Calu3 (cell line): Measurements from ENCODE around the gene PMS2. TPM values are rescaled to one million over a fixed set of nuclear protein-coding genes. Genes with fewer than 3 reads are reported as not detected.
"Not testable (repeated sequence)": the region's sequence is repeated elsewhere in the genome, so short reads cannot be mapped to it uniquely, and the experiment has no call there.

Source experiments
- BruUV-seq: library from RNA; stranded (reverse); fragments of 400-500 nt; replicated peaks from 2 replicates; lab custom pipeline; 2021; lab: Mats Ljungman, UMichigan
- CTCF ChIA-PET: fragments of 300-600 bp; sonication (Branson Sonifier 250); formaldehyde crosslinking; loops from one replicate; lab custom pipeline; 2022; ENCODE audit warnings: antibody characterized with exemption; lab: Charles Lee
- DNase-seq: peaks from one replicate; pipeline ENCODE4 v3.0.0; 2022
- H3K27ac Mint-ChIP-seq: one replicate; pipeline ENCODE4 v1.8.0; 2022; ENCODE audit warnings: mixed read lengths; ENCODE audit not compliant: unreplicated experiment
- H3K27me3 Mint-ChIP-seq: one replicate; pipeline ENCODE4 v1.8.0; 2022; ENCODE audit warnings: mixed read lengths; ENCODE audit not compliant: unreplicated experiment
- H3K36me3 Mint-ChIP-seq: one replicate; pipeline ENCODE4 v1.8.0; 2022; ENCODE audit warnings: mild to moderate bottlenecking, moderate library complexity, mixed read lengths; ENCODE audit not compliant: insufficient read depth, unreplicated experiment
- H3K4me1 Mint-ChIP-seq: one replicate; pipeline ENCODE4 v1.8.0; 2022; ENCODE audit warnings: mild to moderate bottlenecking, low read depth, mixed read lengths; ENCODE audit not compliant: unreplicated experiment
- H3K4me3 Mint-ChIP-seq: one replicate; pipeline ENCODE4 v1.8.0; 2022; ENCODE audit warnings: mild to moderate bottlenecking, low read depth, moderate library complexity, mixed read lengths; ENCODE audit not compliant: unreplicated experiment
- H3K9me3 Mint-ChIP-seq: one replicate; pipeline ENCODE4 v1.8.0; 2022; ENCODE audit warnings: low read depth, mixed read lengths; ENCODE audit not compliant: unreplicated experiment
- intact Hi-C: fragments of 100-400 bp; cut with micrococcal nuclease; formaldehyde crosslinking; loops from one replicate; pipeline ENCODE4 v1.10.0; 2022; ENCODE audit not compliant: unreplicated experiment
- total RNA-seq: library from RNA; stranded (reverse); gene quantifications from 2 replicates; pipeline ENCODE4 v1.2.3, GENCODE V29; 2022

PMS2 gene
- total RNA-seq, 1 experiment from 2014 or later = 32.6 TPM

DNA sequence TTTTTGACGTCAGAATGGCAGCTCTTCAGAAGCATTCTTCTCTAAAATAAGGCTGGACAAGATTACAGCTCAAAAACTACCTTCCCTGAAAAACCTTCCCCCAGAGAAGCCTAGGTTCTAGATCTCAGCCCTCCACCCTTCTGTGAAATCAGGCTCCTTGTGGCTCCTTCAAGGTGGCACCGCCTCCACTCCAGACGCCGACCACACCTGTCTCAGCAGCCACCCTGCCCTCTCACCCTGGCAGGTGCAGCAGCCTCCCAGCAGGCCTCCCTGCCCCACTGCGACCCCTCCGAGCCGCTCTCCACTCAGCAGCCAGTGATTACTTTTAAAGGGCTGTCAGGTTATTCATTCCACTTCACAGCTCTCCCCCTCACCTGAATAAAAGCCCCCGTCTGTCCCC lies 35.3 kb downstream of the PMS2 start:
- H3K27me3 Mint-ChIP-seq, H3K4me3 Mint-ChIP-seq, intact Hi-C loops, BruUV-seq, H3K4me1 Mint-ChIP-seq, H3K36me3 Mint-ChIP-seq, H3K27ac Mint-ChIP-seq, H3K9me3 Mint-ChIP-seq, CTCF ChIA-PET, DNase-seq: not testable (repeated sequence)

DNA sequence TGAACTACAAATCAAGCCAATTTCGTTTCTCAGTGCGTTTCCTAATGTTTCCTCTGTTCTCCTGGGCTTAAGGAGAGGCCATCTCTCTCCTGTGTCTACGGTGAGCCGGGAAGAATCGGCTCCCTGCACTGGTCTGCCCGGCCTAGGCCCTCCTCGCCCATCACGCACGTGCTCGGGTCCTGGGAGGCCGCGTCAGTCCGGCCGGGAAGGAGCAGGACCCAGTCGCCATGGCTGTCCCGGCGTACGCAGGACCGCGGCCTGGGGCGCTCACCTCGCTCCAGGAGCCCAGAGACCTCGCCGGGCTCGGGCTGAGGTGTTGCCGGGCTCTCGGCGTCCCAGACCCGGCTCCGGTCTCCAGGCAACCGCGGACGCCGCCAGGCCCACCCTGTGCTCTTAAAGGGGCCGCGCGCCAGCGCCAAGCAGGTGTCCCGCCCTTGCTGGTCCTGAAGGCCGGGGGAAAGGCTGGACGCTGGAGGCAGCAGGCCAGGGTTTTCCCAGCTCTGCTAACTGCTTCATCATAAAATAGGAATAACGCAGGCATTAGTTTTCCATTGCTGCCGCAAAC lies 38.4 kb downstream of the PMS2 start, which contains the start of gene RSPH10B:
TSS of gene RSPH10B (minus strand) at position 343 of the 565 bp plus-strand sequence. CDS start 3,573 bp downstream, outside the sequence.
- H3K27ac Mint-ChIP-seq, H3K9me3 Mint-ChIP-seq, intact Hi-C loops, H3K27me3 Mint-ChIP-seq, CTCF ChIA-PET, H3K4me1 Mint-ChIP-seq, H3K4me3 Mint-ChIP-seq, BruUV-seq, DNase-seq, H3K36me3 Mint-ChIP-seq: not testable (repeated sequence)

DNA sequence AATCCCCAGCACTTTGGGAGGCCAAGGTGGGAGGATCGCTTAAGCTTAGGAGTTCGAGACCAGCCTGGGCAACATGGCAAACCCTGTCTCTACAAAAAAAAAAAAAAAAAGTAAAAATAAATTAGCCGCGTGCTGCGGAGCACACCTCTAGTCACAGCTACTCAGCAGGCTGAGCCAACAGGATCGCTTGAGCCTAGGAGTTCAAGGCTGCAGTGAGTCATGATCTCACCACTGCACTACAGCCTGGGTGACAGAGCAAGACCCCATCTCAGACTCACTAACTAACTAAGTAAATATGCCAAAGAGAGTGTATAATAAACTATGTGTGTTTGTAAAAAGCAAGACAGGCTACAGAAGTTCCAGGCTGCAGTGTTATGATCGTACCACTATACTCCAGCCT lies 45.0 kb downstream of the PMS2 start:
- H3K36me3 Mint-ChIP-seq, H3K27me3 Mint-ChIP-seq, H3K4me3 Mint-ChIP-seq, BruUV-seq, H3K4me1 Mint-ChIP-seq, intact Hi-C loops, H3K27ac Mint-ChIP-seq, CTCF ChIA-PET, DNase-seq, H3K9me3 Mint-ChIP-seq: not testable (repeated sequence)

DNA sequence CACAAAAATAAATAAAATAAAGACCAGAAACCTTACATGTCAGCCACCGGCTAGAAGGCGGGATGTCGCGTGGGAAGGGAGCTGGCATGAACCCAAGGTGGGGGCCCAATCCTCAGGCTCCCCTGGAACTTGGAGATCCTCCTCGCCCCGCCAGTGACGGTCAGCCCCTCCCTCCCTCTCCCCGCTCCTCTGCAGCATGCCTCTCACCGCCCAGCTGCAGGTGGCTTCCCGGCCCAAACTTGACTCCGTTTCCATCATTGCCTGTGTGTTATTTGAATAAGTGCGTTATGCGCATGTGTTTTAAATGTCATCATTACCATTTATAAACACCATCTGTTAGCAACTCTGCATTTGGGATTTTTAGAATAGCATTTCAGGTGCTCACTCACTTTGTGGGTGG lies 45.6 kb downstream of the PMS2 start:
- H3K9me3 Mint-ChIP-seq, H3K27ac Mint-ChIP-seq, H3K36me3 Mint-ChIP-seq, H3K4me1 Mint-ChIP-seq, intact Hi-C loops, H3K27me3 Mint-ChIP-seq, BruUV-seq, DNase-seq, H3K4me3 Mint-ChIP-seq, CTCF ChIA-PET: not testable (repeated sequence)

DNA sequence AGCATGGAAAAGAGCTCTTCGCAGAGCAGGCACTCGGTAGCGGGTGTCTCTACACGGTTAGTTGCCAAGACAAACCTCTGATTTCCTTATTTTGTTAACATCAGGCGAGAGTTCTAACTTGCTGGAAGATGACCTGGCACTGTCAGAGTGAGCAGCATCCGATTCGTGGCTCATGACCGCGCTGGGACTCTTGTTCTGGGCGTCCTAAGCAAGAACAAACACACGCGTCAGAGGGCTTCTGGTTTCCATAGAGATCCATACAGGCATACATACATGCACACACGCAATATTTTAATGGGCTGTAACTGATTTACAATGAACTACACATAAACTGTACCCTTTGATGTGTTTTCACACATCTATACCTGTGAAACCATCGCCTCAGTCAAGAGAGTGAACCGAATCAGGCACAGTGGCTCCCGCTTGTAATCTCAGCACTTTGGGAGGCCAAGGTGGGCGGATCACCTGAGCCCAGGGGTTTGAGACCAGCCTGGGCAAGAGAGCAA lies 73.9 kb downstream of the PMS2 start:
- intact Hi-C loops, H3K4me1 Mint-ChIP-seq, BruUV-seq, H3K27me3 Mint-ChIP-seq, H3K9me3 Mint-ChIP-seq, CTCF ChIA-PET, H3K27ac Mint-ChIP-seq, DNase-seq, H3K4me3 Mint-ChIP-seq, H3K36me3 Mint-ChIP-seq: not testable (repeated sequence)

DNA sequence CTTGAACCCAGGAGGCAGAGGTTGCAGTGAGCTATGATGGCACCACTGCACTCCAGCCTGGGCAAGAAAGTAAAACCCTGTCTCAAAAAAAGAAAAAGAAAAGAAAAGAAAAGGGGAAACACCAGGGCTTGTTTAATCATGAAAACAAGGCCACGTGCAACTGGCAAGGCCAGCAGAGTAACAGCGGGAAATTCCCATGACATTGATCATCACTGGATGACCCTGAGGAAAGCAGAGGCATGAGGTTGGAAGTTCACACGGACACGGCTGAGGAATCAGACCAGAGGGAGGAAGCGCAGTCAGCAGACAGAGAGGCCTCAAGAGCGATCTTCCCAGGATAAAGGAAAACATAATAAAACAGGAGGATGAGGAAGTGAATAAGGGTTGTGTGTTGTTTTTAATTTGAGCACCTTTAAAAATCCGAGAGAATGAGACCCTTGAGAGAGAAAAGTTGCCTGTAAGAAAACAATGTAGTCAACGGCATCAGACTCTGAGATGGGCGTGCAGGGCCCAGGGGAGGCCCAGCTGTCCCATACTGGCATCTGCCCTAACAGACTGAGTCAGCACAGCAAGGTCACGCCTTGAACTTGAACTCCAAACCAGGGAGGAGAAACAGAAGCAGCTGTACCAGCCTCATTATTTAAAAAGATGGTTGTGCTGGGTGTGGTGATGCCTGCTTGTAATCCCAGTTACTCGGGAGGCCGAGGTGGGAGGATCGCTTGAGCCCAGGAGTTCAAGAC lies 76.8 kb downstream of the PMS2 start:
- H3K27me3 Mint-ChIP-seq, H3K27ac Mint-ChIP-seq, H3K9me3 Mint-ChIP-seq, DNase-seq, BruUV-seq, CTCF ChIA-PET, H3K36me3 Mint-ChIP-seq, H3K4me3 Mint-ChIP-seq, intact Hi-C loops, H3K4me1 Mint-ChIP-seq: not testable (repeated sequence)

DNA sequence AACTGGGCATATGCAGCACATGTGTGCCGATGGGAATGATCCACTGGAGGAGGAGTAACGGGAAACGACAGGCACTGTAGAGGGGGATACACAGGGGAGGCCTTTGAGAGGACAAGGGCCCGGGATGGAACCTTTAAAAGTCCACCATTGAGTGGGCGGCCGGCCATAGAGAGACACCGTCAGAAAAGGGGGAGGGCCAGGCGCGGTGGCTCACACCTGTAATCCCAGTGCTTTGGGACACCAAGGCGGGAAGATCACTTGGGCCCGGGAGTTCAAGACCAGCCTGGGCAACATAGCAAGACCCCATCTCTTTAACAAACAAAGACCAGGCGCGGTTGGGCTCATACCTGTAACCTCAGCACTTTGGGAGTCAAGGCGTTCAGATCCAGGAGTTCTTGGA lies 77.6 kb downstream of the PMS2 start:
- CTCF ChIA-PET, BruUV-seq, H3K4me1 Mint-ChIP-seq, H3K36me3 Mint-ChIP-seq, DNase-seq, H3K27ac Mint-ChIP-seq, H3K4me3 Mint-ChIP-seq, H3K27me3 Mint-ChIP-seq, intact Hi-C loops, H3K9me3 Mint-ChIP-seq: not testable (repeated sequence)

DNA sequence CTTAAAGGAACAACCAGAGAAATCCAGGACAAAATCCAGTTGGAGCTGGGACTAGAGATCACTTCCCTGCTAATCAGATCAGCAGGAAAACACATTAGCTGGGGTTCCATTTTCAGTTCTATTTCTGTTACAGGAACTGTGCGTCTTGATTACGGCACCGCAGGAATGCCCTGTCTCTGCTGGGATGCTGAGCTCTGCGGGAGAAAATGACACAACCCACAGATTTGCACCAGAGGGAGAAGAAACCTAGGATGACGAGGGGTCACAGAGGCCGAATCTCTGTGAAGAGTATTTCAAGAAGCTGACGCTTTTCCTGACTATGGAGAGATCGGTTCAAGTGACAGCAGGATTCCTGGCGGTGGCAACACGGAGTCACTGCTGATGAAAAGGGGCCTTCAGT lies 78.6 kb downstream of the PMS2 start:
- H3K27me3 Mint-ChIP-seq, H3K4me3 Mint-ChIP-seq, DNase-seq, H3K27ac Mint-ChIP-seq, H3K4me1 Mint-ChIP-seq, CTCF ChIA-PET, BruUV-seq, H3K36me3 Mint-ChIP-seq, H3K9me3 Mint-ChIP-seq, intact Hi-C loops: not testable (repeated sequence)

DNA sequence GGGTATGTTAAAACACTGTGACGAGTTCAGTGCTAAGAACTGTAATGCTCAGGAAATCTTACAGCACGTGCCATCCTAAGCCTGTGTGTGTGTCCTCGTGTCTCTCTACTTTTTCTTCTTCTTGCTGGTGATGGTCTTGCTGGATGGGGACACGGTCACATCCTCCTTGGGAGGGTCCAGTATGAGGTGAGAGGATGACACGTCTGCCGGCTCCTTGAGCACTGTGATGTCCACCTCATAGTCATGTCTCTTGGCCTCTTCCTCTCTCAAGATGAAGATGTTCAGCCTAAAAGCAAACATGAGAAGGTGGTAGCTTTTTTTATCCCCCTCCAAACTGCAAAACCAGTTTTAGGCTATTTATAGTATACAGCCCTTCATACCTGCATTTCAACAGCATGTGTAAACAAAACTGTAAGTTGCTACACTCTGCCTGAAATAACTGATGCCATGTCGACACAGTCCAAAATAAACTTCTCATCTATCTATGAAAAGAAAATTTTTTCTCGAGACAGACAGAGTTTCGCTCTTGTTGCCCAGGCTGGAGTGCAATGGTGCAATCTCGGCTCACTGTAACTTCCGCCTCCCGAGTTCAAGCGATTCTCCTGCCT lies 82.5 kb downstream of the PMS2 start:
- H3K9me3 Mint-ChIP-seq, intact Hi-C loops, CTCF ChIA-PET, H3K4me3 Mint-ChIP-seq, H3K27me3 Mint-ChIP-seq, DNase-seq, BruUV-seq, H3K36me3 Mint-ChIP-seq, H3K4me1 Mint-ChIP-seq, H3K27ac Mint-ChIP-seq: not testable (repeated sequence)

DNA sequence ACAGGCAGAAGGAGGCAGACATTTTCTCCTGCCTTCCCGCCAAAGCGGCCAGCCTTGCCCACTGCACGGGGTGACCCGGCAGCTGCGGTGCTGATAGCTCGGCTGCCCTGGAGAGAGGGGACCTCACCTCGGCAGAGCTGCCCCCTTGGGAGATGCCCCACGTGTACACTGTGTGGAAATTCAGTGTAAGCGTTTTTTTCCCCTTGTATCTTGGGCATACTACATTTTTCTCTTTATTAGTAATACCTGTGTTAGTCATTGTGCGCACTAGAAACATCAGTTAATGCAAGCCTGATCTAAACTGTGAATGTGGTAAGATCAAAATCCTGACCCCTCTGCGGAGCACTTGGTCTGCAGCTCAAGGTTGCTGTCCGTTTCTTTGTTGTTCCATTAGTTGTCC lies 84.2 kb downstream of the PMS2 start:
- intact Hi-C loops, H3K9me3 Mint-ChIP-seq, H3K4me3 Mint-ChIP-seq, CTCF ChIA-PET, DNase-seq, H3K4me1 Mint-ChIP-seq, H3K36me3 Mint-ChIP-seq, H3K27ac Mint-ChIP-seq, H3K27me3 Mint-ChIP-seq, BruUV-seq: not testable (repeated sequence)
